VCaP (cell line): ENCODE data around the gene DDX20.
"Not testable (repeated sequence)": the region's sequence is repeated elsewhere in the genome, so short reads cannot be mapped to it uniquely, and the experiment has no call there.

Experiments used
- H3K27ac ChIP-seq: fragments of 450-650 bp; 2 replicates; pipeline ENCODE4 v1.5.1; 2017
- CTCF ChIP-seq: fragments of 450-650 bp; conservative IDR thresholded peaks from 2 replicates; pipeline ENCODE4 v1.5.1; 2017; ENCODE audit warnings: mild to moderate bottlenecking, moderate library complexity

DDX20 gene

GRCh38 chr1:111792249-111792648 lies 36.5 kb downstream of the DDX20 start:
- H3K27ac ChIP-seq = no peak overlapping the region
- TF ChIP-seq CTCF = no peak

GRCh38 chr1:111793923-111794322 lies 38.2 kb downstream of the DDX20 start:
- no peak for TF ChIP-seq CTCF
- no peak overlapping the region for H3K27ac ChIP-seq

- no peak for TF ChIP-seq CTCF
These were observed 39.7 kb downstream of the DDX20 start for GRCh38 chr1:111795401-111795800.

GRCh38 chr1:111798580-111798979 lies 42.9 kb downstream of the DDX20 start:
- H3K27ac ChIP-seq = no peak overlapping the region
- TF ChIP-seq CTCF = no peak

More at GRCh38 chr1:111795401-111795800, 39.7 kb downstream of the DDX20 start:
- no peak overlapping the region for H3K27ac ChIP-seq

- not testable (repeated sequence) for H3K27ac ChIP-seq
These were observed 44.0 kb downstream of the DDX20 start for GRCh38 chr1:111799722-111800121.

GRCh38 chr1:111801071-111801850 lies 45.6 kb downstream of the DDX20 start:
- no peak overlapping the region for H3K27ac ChIP-seq
- TF ChIP-seq CTCF = no peak

- no peak overlapping the region for H3K27ac ChIP-seq
- no peak for TF ChIP-seq CTCF
These were observed 46.4 kb downstream of the DDX20 start for GRCh38 chr1:111802110-111802509.

- no peak overlapping the region for H3K27ac ChIP-seq
- TF ChIP-seq CTCF = no peak
These were observed 47.3 kb downstream of the DDX20 start for GRCh38 chr1:111802984-111803383.
